Fibroblast of pulmonary artery (primary cell): Measurements from ENCODE around the gene TAF11.

ENCODE experiments used
- DNase-seq: peaks from one replicate; pipeline ENCODE4 v3.0.0-alpha.2; 2010; ENCODE audit warnings: low read depth
- H3K4me3 ChIP-seq: replicated peaks from 2 replicates; pipeline ENCODE4 v1.5.1; 2011; ENCODE audit warnings: low read depth, mild to moderate bottlenecking, control low read depth, low read length, moderate library complexity
- TF ChIP-seq, protein P1 (sequence below): IDR thresholded peaks from 2 replicates; pipeline ENCODE4 v1.5.1; 2011; ENCODE audit warnings: mild to moderate bottlenecking, control low read depth, low read length, inconsistent platforms; ENCODE audit errors: missing control alignments

Gene TAF11

DNA sequence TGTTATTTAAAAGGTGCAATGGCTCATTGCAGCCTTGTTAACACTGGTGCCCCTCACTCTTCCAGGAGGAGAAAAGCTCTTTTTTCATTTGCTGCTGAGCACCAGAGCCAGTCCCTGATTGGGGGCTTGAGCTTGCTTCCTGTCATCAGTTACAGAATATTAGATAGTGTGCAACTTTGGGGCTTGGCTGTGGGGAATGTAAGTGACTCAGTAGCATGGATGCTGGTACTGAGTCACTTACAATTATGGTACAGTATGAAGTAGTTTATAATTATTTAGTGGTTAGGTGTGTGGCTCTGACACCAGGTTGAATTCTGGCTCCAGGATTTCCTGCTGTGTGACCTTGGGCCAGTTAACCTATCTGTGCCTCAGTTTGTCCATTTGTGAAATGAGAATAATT lies 38.8 kb upstream of the TAF11 start:
- H3K4me3 ChIP-seq, result no peak overlapping the region
- DNase-seq, result no peak
- TF ChIP-seq, protein P1, sequence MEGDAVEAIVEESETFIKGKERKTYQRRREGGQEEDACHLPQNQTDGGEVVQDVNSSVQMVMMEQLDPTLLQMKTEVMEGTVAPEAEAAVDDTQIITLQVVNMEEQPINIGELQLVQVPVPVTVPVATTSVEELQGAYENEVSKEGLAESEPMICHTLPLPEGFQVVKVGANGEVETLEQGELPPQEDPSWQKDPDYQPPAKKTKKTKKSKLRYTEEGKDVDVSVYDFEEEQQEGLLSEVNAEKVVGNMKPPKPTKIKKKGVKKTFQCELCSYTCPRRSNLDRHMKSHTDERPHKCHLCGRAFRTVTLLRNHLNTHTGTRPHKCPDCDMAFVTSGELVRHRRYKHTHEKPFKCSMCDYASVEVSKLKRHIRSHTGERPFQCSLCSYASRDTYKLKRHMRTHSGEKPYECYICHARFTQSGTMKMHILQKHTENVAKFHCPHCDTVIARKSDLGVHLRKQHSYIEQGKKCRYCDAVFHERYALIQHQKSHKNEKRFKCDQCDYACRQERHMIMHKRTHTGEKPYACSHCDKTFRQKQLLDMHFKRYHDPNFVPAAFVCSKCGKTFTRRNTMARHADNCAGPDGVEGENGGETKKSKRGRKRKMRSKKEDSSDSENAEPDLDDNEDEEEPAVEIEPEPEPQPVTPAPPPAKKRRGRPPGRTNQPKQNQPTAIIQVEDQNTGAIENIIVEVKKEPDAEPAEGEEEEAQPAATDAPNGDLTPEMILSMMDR, result no peak

DNA sequence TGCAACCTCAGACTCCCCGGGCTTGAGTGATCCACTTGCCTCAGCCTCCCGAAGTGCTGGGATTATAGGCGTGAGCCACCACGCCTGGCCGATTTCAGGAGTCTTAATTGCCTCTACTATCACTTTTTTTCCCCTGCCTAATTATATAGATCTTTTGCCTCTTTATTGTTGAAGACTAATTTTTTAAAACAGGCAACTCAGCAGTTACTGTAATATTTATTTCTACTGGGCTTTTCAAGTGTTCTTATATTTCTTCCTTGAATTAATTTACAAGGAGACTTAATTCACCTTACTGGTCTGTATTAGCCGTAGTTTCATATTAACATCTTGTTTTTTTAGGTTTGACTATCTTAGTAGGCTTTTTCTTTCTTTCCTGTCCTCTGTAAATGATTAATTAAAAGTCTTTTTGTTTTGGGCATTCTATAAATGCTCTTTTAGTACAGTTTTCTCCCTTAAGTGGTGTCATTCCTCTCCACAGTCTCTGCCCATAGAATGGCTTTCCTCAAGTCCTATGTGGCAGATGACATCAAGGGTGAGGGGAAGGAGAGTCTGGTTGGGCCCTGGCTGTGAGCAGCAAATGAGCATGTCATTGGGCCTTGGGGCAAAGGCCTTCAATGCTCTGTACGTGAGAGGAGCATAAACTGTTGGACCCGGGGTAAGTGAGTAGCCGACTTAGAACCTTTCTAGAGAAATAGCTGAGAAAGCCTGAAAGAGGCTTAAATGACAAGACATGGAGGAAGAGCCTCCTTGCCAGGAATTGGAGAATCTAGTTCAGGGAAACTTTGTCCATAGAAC lies 37.2 kb upstream of the TAF11 start:
- no peak for DNase-seq
- TF ChIP-seq, protein P1, result no peak
- no peak overlapping the region for H3K4me3 ChIP-seq

DNA sequence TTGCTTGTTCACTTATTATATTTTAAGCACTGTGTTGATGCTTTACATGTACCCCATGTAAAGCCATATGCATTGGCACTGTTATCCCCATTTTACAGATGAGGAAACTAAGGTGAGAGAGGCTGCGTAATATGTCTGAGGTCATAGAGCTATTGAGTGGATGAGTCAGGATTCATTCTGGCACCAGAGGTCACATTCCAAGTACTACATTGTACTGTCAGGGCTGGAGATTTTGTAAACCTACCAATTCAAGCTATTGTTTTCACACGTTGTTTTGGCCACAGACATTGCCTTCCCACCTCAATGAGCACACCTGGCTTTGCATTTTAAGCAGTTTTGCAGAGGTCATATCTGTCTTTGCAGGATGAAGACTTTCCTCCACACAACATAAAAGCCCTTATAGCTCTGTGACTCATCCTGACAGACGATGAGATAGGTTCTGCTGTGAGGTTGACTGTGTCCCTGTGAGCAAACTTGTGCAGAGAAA lies 34.4 kb upstream of the TAF11 start:
- TF ChIP-seq, protein P1, result no peak
- DNase-seq, result peak; percentile 77
- H3K4me3 ChIP-seq, result no peak overlapping the region

DNA sequence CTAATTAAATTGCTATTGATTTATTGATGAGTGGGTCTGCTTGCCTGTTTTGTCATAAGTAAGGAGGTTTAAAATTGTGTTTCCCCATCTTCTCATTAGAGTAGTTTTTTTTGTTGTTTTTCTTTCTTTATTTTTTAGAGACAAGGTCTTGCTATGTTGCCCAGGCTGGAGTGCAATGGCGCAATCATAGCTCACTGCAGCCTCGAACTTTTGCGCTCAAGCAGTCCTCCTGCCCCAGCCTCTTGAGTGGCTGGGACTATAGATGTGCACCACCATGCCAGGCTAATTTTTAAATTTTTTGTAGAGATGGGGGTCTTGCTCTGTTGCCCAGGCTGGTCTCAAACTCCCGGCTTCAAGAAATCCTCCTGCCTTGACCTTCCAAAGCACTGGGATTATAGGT lies 32.3 kb upstream of the TAF11 start:
- TF ChIP-seq, protein P1, result no peak
- no peak overlapping the region for H3K4me3 ChIP-seq
- no peak for DNase-seq

DNA sequence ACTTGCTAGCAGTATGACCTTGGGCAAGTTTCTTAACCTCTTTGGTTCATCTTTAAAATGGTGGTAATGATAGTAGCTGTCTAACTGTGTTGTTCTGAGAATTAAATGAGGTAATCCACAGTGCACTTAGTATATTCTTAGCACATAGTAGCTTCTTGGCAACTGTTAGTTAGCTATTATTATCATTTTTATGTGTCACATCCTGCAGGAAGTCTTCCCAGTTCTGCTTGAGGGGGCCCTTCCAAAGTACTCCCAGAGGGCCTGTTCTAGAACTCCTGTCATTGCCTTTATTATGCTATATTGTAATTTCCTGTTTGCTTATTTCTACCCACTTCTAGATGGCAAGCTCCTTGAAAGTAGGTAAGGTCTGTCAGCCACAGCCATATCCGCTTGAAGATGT lies 31.8 kb upstream of the TAF11 start:
- H3K4me3 ChIP-seq, result no peak overlapping the region
- TF ChIP-seq, protein P1, result no peak
- peak; percentile 76 for DNase-seq

DNA sequence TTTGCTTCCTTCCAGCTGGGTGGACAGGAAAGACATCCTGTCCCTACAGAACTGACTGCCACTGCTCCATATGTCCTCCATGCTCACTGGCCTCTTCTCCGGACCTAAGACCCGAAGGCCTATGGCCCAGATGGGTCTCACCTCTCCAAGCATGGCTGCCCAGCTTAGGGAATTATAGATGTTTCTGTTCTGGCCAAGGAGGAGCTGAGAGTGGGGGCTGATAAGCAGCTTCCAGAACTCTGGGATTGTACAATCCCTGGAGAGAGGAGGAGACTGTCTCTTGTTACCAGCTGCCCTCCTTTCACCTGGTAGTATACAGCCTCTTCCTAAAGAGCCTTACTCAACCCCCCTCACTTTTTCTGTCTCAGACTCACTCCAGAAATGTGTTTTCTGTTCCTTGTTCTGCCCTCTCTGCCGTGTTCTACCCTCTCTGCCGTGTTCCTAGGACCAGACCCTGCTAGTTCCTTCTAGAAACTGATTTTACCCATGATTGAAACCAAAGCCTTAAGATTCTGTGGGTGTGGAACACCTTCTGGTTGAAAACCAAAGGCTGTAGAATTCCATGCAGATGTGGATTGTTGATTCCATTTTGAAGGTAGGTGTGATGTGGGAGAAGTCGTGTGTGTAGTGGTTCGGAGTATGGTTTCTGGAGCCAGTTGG lies 29.9 kb upstream of the TAF11 start:
- no peak overlapping the region for H3K4me3 ChIP-seq
- DNase-seq, result no peak
- TF ChIP-seq, protein P1, result no peak
